HG03469 (cell line): ENCODE results near the gene PUM1.
A peak's percentile ranks its signal among the peaks of the same experiment; 100 is the strongest.
"Not testable (repeated sequence)": the region's sequence is repeated elsewhere in the genome, so short reads cannot be mapped to it uniquely, and the experiment has no call there.

ENCODE experiments used
- ATAC-seq: cut with Tn5 transposase; IDR thresholded peaks from one replicate; pipeline ENCODE4 v1.9.1; 2021; ENCODE audit warnings: mild to moderate bottlenecking, moderate library complexity, moderate number of reproducible peaks; ENCODE audit not compliant: unreplicated experiment

Gene PUM1

DNA sequence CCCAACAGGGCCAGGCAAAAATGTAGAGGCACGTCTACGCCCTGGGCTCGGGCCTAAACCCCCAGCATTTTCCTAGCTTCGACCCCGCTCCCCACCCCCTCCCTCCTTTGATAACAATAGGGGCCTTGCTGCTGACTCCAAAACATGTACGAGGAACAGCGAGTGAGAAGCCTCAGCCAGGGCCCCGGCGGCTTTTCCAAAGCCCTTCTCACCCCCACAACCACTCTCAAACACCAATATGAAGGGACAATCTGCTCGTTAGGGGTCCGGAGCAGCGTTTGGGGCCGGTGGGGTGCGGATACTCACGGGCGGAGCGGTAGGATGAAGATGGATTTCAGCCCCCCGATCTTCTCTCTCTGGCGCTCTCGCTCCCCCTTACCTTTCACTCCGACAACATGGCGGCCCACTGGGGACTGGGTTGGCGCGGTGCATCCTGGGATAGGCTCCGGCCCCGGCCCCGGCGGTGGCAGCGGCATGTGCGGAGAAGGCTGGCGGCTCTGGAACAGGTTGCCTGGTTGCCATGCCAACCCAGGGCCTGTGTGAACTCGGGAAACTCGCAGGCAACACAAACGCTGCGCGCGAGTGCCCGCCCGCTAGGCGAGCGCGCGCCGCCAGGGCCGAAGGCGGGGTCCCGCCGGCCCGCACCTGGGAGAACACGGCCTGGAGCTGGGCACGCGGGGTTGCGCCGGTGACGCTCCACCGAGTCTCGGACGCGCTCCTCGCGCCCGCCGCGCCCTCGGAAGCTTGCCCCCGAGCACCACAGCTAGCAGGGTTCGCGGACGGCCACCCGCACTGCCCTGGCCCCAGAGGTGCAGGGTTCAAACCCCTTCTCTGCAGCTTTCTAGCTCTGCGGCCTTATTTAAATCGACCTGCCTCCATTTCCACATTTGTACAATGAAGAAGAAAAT lies at the start of gene PUM1:
Gene PUM1 (minus strand): TSS at position 408 of the 908 bp plus-strand sequence. CDS start 6,151 bp downstream, outside the sequence.
- ATAC-seq = peak; percentile 83

DNA sequence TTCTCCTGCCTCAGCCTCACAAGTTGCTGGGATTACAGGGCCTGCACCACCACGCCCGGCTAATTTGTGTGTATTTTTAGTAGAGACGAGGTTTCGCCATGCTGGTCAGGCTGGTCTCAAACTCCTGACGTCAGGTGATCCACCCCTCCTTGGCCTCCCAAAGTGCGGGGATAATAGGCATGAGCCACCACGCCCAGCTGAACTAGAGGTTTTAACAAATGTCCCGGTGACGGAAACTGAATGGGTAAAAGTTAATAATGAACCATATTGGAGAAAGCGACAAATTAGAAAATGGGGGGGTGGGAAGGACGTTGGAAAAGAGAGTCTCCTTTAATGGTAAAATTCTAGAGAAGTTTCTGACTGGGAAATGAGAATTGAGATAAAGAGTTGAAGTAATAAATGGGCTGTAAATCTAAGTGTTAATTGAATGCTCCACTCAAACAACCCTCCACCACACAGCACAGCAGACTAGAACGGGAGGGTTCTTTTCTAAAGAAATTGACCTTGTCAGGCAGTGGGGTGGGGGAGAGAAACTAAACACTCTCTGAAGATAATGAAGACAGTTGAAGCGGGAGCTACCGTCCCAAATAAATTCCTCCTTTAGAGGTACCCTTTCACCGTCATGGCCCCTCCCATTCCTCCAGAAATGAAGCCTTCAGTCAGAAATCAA lies 46.9 kb upstream of the PUM1 start:
- ATAC-seq = no peak

- no peak for ATAC-seq
These were observed 45.9 kb upstream of the PUM1 start for GRCh38 chr1:31111290-31111951.

GRCh38 chr1:31110846-31111245 lies 45.3 kb upstream of the PUM1 start:
- no peak for ATAC-seq

DNA sequence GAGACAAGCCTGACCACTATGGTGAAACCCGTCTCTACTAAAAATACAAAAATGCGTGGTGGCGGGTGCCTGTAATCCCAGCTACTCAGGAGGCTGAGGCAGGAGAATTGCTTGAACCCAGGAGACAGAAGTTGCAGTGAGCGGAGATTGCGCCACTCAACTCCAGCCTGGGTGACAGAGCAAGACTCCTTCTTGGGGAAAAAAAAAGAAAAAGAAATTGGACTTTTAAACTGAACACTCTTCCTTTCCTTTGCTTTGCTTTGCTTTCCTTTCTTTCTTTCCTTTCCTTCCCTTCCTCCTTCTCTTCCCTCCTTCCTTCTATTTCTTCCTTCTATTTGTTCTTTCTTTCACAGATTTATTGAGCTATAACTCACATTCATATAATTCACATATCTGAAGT lies 43.3 kb upstream of the PUM1 start:
- no peak for ATAC-seq

DNA sequence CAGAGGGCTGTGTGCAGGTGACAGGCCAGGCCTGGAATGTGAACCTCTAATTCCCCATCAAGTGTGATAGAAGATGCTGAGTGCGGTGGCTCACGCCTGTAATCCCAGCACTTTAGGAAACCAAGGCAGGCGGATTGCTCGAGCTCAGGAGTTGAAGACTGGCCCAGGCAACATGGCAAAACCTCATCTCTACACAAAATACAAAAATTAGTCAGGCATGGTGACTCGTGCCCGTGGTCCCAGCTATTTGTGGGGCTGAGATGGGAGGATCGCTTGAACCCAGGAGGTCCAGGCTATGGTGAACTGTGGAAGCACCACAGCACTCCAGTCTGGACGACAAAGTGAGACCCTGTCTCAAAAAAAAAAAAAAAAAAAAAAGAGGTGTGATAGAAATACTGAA lies 40.1 kb upstream of the PUM1 start:
- ATAC-seq = no peak

DNA sequence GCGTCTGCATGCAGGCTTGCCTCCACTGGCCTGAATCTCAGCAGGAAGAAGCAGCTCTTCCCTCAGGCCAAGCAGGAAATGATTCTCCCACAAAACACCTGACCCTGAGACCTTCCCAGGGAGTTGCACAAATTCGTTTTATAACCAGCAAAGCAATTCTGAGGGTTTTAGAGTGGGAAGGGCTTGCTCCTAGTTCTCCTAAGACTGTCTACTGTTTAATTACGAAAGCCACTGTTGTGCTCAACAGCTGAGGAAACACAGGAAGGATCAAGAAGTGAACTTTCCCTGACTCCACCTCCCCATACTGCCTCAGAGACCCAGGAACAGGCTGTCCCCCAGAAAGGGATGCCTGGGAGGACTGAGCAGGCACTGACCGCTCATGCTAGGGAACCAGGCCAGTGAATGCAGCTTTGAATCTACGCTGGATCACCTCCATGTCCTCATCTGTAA lies 37.0 kb upstream of the PUM1 start:
- ATAC-seq = no peak

GRCh38 chr1:31101147-31101502 lies 35.6 kb upstream of the PUM1 start:
- ATAC-seq = no peak

DNA sequence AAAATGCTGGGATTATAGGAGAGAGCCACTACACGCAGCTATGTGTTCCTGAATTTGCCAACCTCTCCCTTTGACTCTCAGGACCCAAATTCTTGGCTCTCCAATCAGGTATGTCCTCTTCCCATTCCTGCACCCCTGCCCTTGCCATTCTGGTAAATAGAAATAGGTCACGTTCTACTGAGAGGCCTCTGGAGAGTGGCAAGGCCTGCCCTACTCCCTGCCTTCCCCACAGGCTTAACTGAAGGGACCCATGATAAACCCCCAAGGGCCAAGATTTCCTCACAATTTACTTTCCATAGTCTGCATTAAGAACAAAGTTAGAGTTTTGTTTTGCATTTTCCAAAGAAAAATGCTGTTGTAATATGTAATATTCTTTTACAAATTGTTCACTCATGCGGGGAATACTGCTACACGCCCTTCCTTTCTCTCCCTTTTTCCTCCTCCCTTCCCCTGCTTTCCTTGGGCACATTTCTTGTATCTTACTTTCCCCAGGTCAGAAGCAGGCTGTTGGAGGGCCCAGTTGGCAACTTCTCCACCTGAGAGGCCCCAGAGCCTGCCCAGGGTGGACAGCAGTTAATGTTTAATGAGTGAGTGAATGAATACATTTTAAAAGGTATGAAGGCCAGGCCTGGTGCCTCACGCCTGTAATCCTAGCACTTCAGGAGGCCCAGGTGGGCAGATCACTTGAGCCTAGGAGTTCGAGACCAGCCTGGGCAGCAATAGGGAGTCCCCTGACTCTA lies 33.9 kb upstream of the PUM1 start:
- no peak for ATAC-seq

- no peak for ATAC-seq
These were observed 30.5 kb upstream of the PUM1 start for GRCh38 chr1:31095985-31096384.

- ATAC-seq = no peak
These were observed 29.9 kb upstream of the PUM1 start for GRCh38 chr1:31095298-31095981.

GRCh38 chr1:31088081-31088480 lies 22.6 kb upstream of the PUM1 start:
- not testable (repeated sequence) for ATAC-seq

GRCh38 chr1:31084782-31085569 lies 19.5 kb upstream of the PUM1 start:
- no peak for ATAC-seq

- ATAC-seq = no peak
These were observed 16.9 kb upstream of the PUM1 start for GRCh38 chr1:31082385-31082784.

- ATAC-seq = no peak
These were observed 7.5 kb upstream of the PUM1 start for GRCh38 chr1:31073044-31073443.

DNA sequence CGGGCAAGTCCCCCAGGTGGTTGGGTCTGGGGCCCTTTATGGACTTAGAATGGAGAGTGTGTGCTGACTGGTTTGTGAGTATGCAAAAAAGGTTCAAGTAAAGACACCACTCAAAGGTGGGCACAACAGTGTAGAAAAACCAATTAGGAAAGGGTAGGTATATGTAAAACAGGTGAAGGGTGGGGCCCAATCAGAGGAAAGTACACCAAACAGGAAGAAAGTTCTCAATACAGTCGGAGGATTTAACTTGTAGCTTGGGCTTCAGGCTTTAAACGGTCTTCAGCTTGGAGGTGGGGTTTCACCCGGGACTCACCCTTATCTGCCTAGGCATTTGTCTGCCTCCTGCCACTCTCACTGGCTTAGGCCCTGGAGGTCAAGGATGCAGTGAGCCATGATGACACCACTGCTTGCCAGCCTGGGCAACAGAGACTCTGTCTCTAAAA lies 6.8 kb upstream of the PUM1 start:
- no peak for ATAC-seq

- no peak for ATAC-seq
These were observed 3.9 kb upstream of the PUM1 start for GRCh38 chr1:31069392-31069791.

DNA sequence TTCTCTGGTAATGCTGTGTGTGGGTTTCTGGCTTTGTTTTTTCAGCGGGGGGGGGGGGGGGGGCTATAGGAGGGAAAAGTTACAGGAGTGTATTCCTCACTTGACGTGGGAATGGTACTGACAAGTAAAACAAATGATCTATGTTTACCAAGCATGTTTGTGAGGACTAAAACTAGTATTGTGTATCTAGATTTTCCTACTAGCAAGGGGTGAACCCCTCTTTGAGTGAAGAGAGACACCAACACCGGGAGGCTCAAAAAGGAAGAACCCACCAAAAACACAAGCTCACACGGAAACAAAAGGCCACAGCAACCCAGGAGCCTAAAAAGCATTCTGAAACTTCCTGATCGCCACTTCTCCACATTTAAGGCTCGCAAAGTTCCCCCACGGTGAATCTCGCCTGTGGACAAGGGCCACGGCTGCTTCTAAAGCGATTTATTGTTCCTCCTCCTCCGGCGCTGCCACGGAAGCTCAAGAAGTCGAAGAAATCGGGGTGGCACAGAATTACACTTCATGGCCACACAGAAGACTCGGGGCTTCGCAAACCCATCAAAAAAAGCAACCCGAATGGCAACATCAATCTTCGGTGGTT lies 703 bp downstream of the PUM1 start:
- ATAC-seq = no peak

DNA sequence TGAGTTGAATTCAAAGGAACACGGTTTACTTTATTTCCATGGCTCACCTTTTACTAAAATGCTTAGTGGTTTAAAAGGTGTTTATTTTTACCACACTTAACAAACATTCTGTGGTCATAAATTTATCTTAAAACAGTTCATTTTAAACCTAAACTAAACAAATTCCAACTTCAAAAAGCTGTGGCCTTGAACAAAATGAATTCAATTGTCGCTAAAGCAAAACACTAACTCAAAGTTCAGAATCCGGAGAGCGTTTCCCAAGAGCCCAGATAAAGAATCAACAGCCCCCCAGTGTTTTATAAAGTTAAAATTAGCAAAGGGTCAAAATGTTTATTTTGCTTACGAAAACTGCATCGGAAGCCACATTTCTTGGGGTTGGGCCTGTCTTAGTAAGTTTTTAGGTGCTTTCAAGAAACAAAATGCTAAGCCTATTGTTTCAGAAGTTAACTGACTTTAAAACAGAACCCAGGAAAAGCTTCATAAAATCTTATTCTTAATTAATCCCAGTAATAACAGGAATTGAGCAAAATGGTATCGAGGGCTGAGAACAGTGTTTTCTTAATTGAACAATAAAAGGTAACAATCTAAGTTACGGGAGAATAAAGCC lies 1.3 kb downstream of the PUM1 start:
- no peak for ATAC-seq
